ENCODE results near the gene PRKCQ.

The PRKCQ gene

DNA sequence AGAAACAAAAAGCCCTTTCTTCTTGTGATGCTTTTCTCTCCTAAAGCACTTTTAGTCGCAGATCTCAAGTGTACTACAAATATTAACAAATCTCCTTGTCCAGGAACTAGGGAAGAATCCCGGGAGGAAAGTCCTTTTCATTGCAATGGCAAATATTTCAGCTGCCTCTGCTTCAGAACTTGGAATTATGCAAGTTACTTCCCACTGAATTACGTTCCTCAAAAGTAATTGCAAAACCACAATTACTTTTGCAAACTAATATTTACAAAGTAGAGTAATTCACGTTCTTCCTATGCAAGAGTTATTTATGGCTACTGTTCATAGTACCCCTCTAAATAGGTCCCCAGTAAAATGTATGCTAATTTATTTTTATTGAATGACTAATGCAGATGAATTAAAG, 14.5 kb downstream of the PRKCQ start:
- no peak for DNase-seq

DNA sequence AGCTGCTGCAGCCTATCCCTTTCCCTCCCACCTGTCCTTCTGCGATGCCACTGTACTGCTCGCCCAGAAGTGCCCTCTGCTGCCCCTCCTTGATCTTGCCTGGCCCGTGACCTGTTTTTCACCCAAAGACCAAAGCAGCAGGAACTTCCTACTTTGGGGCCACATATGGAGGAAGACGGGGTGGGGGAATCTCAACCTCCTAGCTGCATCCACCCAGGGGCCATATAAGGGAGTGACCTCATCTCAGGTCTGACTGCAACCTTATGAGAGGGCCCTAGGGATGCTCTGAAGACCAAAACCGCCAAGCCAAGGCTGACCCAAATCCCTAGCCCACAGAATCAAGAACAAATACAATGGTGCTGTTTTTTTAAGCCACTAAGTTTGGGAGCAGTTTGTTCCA, 15.7 kb downstream of the PRKCQ start:
- DNase-seq, result no peak

DNA sequence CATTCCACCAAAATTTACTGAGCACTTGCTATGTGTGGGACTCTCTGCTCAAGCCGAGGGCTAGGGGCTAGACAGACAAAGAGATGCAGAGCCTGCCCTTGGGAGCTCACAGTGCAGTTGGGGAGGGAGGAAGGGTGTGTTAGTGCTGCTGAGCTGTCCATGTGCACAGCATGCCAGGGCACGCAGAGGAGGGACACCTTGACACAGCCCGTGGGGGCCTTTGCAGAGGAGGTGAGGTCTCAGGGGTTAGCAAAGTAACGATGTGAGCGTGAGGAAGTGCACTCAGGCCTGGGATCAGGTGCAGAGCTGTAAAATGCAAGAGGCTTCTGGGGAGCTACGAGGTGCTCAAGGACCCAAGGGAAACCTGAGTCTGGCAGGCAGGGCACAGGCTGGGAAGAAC, 16.3 kb downstream of the PRKCQ start:
- no peak for DNase-seq

DNA sequence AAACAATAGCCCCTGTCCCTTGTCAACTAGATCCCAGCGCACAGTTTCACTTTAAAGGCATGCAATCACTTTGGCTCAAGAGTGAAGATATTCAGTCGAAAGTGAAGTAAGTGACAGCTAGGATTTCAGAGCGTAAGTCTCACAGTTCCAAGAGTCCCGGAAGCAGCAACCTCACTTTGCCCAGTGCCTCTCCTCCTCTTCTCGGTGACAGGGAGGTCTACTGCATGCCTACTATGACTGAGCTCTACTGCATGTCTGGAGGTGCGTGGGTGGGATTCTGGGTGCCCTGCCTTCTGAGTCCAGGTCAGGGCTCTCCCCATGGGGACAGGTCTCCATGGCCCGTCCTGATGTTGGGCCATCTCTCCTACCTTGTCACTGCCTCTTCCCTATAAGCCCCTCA, 17.0 kb downstream of the PRKCQ start:
- DNase-seq, result peak; percentile 68

DNA sequence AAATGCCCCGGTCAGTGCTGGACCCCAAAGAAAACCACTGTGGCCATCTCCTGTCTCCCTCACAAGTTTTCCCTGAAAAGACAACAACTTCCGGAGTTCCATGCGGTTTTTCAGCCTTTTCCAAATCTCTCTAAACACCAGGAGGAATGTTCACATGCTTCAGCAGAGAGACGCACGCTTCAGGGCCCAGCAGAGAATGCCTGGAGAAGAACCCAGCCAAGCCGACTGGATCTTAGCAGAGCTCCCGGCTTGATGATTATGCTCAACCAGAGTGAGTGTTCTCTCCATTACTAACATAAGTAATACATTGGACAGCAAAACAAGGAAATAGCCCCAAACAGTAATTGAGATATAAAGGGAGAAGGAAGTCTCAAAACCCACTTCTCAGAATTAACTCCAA, 17.9 kb downstream of the PRKCQ start:
- no peak for DNase-seq

DNA sequence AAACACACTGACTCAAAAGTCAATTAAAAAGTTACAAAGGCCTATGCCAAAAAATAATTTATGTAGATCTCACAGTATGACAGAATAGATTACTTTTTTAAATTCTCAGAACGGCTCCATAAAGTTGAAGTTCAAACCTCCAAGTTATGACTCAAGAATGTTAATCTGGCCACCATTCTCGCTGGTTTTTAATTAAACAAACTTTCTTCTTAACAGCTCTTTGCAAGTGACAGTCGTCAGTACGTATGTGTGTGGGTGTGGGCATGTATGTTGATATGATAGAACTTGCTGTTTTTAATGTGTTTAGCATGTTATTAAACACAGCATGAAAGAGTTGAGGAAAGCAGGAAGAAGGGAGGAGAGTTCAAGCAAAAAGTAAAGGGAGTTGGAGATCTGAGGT, 18.5 kb downstream of the PRKCQ start:
- DNase-seq, result no peak

DNA sequence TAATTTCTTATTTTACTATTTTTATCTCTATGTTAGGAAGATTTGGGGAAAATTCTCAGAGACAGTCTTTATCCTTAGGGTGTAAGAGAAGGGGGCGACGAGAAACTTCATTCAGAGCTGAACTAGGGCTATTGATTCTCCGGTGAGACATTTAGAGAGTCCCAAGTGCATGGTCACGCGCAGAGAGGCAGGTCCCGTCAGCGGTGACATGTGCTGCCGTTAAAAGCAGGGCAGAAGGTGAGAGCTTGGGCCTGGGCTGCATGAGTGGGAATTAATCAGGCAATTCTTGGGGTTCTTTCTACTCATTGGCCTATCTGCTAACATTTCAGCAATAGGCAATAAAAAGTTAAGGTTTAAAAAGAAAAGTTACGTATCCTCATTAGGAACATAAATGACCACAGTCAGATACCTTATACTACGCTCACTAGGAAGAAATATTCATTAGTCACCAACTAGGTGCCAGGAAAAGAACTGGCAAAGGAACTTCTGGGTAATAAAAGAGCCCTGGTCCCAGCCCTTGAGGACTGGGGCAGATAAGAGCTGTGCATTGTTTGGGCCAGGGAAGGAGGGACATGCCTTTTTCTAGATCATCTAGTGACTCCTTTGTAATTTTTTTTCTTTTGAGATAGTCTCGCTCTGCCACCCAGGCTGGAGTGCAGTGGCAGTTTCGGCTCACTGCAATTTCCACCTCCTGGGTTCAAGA, 21.2 kb downstream of the PRKCQ start:
- peak; percentile 45 for DNase-seq

DNA sequence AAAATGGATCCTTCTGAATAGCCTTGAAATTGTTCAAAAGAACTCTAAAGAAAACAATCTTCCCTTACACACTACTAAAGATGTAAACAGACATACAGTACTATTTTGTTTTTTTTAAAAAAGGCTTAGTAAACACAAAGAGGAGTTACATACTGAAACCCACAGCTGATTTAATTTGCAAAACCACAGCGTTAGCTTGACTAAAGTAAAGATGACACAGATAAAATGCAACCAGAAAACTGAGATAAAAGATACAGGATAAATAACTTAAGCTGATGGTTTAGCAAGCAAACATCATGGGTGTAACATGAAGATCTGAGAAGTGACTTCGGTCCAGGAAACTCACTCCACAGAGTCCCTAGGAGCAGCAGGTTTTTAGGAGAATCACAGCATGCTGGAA, 21.8 kb downstream of the PRKCQ start:
- peak; percentile 62 for DNase-seq

DNA sequence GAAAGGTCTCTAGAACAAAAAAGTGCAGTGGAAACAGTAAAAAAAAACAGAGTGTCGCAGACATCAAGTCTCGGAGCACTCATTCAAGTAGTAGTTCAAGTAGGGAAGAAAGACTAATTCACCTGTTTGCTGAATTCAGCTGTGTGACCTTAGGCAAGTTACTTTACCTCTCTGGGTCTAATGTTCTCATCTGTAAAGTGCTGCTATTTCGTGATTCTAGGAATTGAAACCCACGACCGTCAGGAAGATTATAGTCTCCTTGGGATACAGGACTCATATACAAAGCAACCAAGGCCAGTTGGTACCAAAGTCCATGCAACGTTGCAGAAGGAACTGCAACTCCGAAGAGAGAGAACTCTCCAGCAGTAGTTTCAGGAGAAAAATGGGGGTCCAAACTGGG, 26.1 kb downstream of the PRKCQ start:
- DNase-seq, result no peak

DNA sequence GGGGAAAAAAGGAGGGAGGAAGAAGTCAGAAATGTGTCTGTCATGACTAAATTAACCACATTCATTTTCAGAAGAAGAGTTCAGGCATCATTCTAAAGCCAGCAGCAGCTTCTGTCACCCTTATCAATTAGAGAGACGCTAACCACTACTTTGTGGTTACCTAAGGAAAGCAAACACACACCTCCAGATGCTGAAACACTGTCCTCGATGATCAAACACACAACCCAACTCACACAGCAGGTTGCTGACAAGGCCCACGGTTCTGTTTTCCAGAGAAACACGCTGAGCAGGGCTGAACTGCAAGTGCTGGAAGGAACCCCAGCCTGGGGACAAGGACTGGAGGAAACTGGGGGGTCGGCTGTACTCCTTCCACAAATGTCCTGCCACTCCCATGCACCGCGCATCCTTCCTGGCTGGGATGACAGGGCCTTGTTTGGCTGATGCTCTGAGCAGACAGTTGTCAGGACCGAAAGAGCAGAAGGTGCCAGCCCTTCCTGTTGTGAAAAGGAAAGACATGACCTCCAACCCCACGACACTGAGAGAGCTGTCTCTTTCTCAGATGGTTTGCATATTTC, 36.6 kb downstream of the PRKCQ start:
- DNase-seq, result peak; percentile 89

DNA sequence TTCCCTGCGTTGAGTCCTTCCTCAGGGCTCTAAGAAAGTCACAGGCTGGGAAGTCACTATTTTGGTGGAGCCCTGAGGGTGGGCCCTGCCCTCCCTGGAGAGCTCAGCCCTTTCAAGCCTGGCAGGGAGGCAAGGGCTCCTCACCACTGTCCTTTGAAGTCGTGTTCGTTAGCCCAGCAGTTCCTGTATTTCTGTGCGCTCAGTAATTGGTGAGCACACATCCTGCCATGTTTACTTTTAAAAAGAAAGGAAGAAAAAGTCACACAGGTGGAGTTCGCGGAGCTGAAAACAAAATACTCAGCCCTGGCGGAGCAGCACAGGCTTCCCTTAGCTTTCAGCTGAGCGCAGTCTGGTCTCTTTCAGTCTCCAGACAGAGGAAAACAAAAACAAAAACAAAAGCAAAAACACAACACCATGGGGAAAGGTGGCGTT, 37.1 kb downstream of the PRKCQ start:
- DNase-seq, result no peak

DNA sequence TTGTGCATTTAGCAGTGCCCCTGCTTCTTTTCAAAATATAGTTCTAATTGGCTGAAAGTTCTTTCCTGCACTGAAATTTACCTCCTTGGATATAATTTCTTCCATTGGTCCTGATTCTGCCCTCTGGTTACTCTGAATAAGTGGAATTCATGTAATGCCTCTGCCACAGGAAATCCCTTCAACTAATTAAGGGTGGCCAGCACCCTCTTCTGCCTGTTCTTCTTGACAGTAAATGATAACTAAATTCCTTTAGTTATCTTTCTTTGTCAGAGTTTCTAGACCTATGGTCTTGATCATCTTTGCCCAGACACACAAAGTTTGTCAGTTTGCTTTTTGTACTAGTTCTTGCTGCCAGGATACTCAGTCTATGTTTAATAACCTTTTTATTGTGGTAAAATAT, 40.2 kb downstream of the PRKCQ start:
- no peak for DNase-seq

DNA sequence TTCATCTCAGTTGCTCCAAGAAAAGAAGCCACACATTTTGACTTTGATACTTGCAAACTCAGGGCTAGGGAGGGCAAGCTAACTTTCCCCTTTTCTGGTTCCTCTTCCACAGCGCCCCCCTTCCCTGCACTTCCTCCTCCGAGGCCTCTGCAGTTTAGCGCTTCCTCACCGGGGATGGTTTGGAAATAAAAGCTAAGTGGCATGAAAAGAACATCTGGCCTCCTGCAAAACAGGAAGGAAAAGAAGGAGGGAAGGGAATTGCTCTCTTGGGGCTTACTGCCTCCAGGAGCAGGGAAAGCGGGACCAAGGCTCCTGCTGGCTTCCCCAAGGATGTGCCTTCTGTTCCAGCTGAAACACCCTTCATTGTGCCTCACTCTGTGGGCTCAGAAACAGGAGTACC, 42.3 kb downstream of the PRKCQ start:
- DNase-seq, result no peak

DNA sequence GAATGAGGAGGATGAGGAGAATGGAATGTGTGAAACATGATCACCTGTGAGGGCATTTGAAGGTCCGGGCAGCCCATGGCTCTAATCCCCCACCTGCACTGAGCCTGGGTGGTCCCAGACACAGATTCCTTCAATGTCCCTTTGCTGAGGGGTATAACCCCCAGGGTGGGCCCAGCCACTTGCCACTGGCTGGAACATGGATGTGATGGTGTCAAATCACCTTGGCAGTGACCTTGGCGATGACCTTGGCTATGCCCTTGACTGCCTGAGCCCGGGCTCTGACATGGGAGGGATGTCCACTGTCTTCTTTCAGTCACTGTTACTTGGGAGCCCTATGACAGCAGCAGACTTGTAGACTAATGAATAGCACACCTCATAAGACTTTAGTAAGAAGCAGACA, 44.0 kb downstream of the PRKCQ start:
- no peak for DNase-seq

DNA sequence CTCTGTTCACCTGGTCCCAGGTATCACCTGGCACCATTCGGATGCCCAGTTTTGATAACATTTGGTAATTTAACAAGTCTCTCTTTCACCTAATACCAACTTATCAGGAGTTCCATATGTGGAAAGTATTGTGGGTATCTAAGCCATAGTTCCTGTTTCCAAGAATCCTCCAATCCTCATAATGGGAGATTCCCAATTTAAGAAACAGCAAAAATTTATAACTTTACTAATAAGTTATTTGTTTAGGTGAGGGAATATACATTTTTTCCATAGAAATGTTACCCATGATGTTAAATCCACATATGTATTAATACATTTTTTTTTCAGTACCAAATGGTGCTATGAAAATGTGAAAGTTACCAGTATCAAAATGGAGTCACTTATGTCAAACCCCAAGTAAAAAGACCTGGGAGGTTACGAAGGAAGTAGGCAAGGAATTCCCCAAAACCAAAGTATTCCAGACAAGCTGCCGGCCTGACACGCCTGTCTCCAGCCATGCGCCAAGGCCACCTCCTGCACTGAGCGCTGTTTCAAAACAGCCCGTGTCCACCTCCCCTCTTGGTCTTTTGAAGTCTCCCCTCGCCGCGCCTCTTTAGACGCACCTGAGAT, 44.8 kb downstream of the PRKCQ start:
- DNase-seq, result no peak

DNA sequence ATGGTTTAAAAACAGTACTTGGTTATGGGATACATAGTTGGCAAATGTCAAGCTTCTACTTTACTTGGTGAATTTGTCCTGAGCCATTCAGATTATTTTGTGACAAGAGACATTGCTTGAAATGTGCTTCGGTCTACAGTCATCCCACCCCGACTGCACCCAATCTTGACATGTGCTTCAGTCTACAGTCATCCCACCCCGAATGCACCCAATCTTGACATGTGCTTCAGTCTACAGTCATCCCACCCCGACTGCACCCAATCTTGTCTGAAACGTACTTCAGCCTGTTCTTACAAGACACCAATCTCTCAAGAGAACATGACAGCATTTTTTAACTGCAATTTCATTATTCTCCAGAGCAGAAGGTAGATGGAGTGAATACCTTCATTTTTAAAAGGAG, 47.8 kb downstream of the PRKCQ start:
- no peak for DNase-seq

DNA sequence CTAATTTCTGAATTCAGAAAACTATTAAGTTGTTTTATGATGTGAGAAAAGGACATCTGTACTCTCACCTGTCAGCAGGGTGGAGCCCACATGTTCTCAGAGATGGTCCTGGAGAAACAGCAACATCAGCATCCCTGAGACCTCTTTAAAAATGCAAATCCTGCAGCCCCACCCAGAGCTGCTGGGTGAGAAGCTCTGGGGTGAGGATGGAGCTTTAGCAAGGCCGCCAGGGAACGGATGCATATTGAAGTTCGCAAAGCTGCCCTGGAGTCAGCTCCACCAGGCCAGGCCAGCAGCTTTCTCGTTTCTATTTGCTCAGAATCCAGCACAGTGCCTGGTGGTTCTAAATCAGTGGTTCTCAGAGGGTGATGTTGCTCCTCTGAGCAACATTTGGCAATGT, 49.1 kb downstream of the PRKCQ start:
- no peak for DNase-seq

DNA sequence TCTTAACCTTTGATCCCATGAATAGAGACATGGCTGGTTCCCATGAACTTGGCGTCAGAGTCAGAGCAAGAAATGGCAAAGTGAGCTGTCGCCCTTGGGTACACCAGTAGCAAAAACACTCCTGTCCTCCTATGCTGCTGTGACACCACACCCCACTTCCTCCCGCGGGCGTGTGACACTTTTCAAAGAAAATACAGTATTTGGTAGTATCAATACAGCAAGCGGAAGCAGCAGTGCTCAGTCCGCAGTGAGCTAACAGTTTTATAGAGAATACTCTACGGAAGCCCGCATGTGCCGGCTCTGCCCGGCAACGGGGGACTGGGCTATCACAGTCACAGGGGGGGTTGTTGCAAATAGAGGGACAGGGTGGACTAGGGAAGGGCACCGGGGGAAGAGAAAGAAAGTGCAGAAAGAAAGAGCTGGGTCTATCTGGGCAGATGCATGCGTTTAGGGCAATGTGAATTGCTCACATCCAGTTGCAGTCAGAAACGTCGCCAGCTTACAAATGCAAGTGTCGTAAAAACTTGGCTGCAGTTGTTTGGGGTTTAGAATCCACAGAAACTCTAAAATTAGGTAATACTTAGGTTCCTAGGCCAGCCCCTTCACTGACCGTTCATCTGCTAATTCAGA, 49.8 kb downstream of the PRKCQ start:
- peak; percentile 81 for DNase-seq

DNA sequence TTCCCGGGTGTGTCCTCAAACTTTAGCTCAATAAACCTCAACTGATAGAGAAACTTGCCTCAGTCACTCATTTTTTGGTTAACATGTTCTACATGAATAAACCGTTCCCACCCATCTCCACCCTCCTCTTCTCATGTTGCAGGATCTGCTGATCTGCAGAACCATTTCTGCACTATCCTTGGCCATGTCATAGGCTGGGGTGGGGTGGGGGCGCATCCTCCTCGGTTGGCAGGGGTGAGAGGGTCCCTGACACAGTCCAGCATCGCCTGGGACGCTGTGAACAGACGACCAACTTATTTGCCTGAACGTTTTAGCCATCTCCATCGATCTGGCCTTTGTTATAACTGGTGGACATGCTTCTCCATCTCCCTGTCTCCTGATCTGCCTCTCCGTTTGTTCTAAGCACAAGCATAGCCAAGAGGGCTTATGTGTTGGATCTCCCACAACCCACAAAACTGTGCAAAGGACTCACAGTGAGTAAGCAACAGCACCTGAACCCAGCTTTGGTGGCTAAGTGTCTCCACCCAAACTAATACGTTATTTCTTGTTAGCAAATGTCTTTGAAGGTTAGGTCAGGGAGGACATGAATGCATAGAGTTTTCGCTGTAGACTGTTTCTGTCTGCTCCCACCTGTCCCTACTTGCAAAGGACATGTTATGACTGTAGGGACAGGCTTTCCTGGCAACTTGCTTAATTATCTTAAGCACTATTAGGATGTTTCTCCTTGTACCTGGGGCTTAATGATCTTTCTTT, 51.7 kb downstream of the PRKCQ start:
- DNase-seq, result no peak

DNA sequence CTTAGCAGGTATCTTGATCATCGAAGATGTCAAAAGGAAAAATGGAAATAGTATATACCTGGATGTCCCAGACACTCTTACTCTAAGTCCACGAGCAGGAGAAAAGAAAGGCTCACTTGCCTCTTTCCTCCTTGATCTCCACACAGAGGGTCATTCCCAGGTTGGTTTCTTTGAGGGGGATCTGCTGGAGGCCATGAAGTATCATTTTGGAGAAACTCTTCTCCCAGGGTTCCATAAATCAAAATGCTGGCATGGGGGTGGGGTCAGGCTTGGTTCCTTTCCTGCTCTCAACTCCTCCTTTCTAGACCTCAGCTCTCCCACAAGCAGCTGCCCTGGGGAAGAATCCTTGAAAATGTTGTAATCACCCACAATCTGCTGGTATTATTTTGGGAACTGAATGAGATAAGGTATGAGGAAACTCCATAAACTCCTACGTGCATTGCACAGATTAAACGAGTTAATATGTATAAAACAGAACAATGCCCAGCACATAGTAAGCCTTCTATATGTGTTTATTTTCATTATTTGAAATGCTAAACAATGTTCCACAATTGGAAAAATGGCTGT, 54.4 kb downstream of the PRKCQ start:
- no peak for DNase-seq

DNA sequence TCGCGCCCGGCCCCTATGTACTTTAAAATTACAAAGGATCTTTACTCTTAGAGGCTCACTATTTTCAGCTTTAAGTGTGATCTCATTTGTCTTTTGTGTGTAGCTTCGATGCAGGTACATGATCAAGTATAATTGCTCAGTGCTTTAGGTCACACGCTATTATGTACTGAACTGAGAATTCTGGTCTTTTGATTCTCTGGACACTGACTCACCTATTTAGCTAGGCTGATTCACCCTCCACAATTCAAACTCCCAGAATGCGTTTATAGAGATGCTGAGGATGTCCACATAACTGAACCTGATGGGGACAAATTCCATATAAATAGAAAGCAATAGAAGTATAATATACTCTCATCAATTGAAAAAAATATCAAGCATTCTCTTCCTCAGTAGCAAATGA, 57.8 kb downstream of the PRKCQ start:
- no peak for DNase-seq

DNA sequence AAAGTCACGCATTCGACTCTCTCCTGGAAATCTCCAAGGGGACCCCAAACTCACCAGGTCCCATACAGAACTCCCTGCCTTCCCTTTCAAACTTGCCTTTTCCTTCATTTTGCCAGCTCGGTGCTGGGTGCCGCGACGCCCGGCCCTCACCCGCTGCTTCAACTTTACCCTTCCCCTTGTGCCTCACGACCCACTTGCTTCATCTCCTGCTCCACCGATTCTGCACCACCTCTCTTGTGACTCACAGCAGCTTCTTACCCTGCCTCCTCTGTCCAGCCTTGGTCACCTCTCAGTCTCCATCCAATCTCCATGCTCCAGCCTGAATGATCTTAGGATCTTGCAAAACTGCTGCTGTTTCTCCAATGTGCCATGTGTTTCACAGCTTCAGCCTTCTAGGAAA, 59.9 kb downstream of the PRKCQ start:
- no peak for DNase-seq

DNA sequence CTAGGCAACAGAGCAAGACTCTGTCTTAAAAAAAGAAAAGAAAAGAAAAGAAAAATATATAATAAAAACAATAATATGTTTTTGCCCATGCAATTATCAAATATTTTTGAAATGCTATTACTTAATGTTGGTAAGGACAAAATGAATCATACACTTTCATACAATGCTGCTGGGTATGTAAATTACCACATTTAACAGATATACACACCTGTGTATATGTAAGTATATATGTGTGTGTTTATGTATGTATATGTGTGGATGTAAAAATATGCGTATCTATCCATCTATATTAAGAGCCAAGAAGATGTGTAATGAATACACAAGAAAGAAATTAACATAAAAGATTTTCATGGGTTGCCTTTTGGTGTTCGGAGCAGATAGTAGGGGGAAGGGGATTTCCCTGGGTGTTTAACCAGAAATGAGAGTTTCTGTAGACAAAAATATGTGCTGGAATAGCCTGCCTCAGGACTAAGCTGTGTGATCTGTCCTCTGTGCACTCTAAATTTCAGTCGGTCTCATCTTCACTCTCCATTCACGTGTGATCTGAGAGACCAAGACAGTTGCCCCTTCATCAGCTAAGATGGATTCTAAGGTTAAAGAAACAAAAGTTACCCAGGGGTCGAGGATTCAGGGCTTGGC, 61.2 kb downstream of the PRKCQ start:
- peak; percentile 39 for DNase-seq
